K562 (cell line): ENCODE data around the gene HOXD12. TPM values are rescaled to one million over a fixed set of nuclear protein-coding genes. Genes with fewer than 3 reads are reported as not detected.

Experiments used
- ATAC-seq: fragments of 200-7000 bp; cut with Tn5 transposase; 3 replicates; pipeline ENCODE4 v1.9.1; 2020; ENCODE audit warnings: moderate library complexity
- BruUV-seq: library from RNA; stranded (reverse); fragments of 400-500 nt; replicated peaks from 2 replicates; lab custom pipeline; 2021; lab: Mats Ljungman, UMichigan
- CTCF ChIA-PET: fragments of 300-600 bp; formaldehyde crosslinking; extraction: SDS; loops from one replicate; lab custom pipeline; 2021; ENCODE audit warnings: low intra/inter-chr PET ratio; lab: Yijun Ruan, JAX
- POLR2A ChIA-PET: fragments of 300-600, 350-650 bp; sonication (Branson Sonifier 250); formaldehyde crosslinking; extraction: SDS; loops from one replicate; lab custom pipeline; 2021; ENCODE audit warnings: antibody characterized with exemption, inconsistent platforms; lab: Yijun Ruan, JAX
- DNase-seq, 4 experiments: peaks; one replicate each; pipeline versions ENCODE4 v3.0.0 to v3.0.0-alpha.2; 2011 to 2018; ENCODE audit warnings: low spot score in 3 of 4, mixed read lengths in 3 of 4; ENCODE audit errors: extremely low read depth in 1 of 4
- FAIRE-seq: peaks from 2 replicates; lab custom pipeline; 2011; peaks lifted over from hg19 to GRCh38; lab: Jason Lieb, UNC
- H2AFZ ChIP-seq: 2 replicates; pipeline ENCODE4 v1.6.0; 2011; ENCODE audit warnings: low read depth, low read length, control low read depth, inconsistent platforms
- H3K27ac ChIP-seq: fragments of 200-600 bp; 3 replicates; pipeline ENCODE4 v1.8.0; 2011; ENCODE audit warnings: low read depth, mild to moderate bottlenecking, control low read depth, inconsistent platforms, low read length, moderate library complexity, mixed read lengths; ENCODE audit errors: extremely low read depth
- H3K27me3 ChIP-seq, 2 experiments: fragments of 300-600 bp in 1 of 2; 2 replicates in 1 of 2; 3 replicates in 1 of 2; pipeline versions ENCODE4 v1.6.0 to v1.8.0; 2011; ENCODE audit warnings: inconsistent platforms in 2 of 2, low read length in 2 of 2, mild to moderate bottlenecking in 1 of 2, mixed read lengths in 1 of 2, moderate library complexity in 1 of 2; ENCODE audit not compliant: control insufficient read depth in 2 of 2, insufficient read depth in 2 of 2
- H3K36me3 ChIP-seq: fragments of 300-600 bp; 3 replicates; pipeline ENCODE4 v1.8.0; 2011; ENCODE audit warnings: mild to moderate bottlenecking, low read length, inconsistent platforms; ENCODE audit not compliant: control insufficient read depth, insufficient read depth
- H3K4me1 ChIP-seq, 2 experiments: fragments of 200-600 bp in 1 of 2; replicated peaks in 1 of 2; 2 replicates in 1 of 2; 3 replicates in 1 of 2; pipeline versions ENCODE4 v1.5.1 to v1.8.0; 2011; ENCODE audit warnings: inconsistent platforms in 2 of 2, low read length in 2 of 2, mild to moderate bottlenecking in 1 of 2, mixed read lengths in 1 of 2, moderate library complexity in 1 of 2; ENCODE audit not compliant: control insufficient read depth in 2 of 2, insufficient read depth in 2 of 2
- H3K4me2 ChIP-seq: 2 replicates; pipeline ENCODE4 v1.6.1; 2011; ENCODE audit warnings: low read length, control low read depth, inconsistent platforms, mixed read lengths; ENCODE audit not compliant: insufficient read depth
- H3K4me3 ChIP-seq: fragments of 200-600 bp; sonication (generic), shearing (Covaris generic); 2 replicates; pipeline ENCODE4 v1.5.1; 2016; ENCODE audit warnings: control low read depth, inconsistent platforms
- H3K79me2 ChIP-seq: fragments of 200-600 bp; 3 replicates; pipeline ENCODE4 v1.8.0; 2011; ENCODE audit warnings: low read length, inconsistent platforms; ENCODE audit not compliant: control insufficient read depth, insufficient read depth
- H3K9ac ChIP-seq, 2 experiments: 2 replicates each; pipeline versions ENCODE4 v1.6.0 to v1.6.1; 2011; ENCODE audit warnings: low read depth in 2 of 2, low read length in 2 of 2, control low read depth in 1 of 2, inconsistent platforms in 1 of 2, mild to moderate bottlenecking in 1 of 2, mixed read lengths in 1 of 2; ENCODE audit not compliant: insufficient read depth in 1 of 2
- H3K9me1 ChIP-seq: one replicate; pipeline ENCODE4 v1.6.0; 2011; ENCODE audit warnings: inconsistent platforms, mild to moderate bottlenecking, low read length, moderate library complexity; ENCODE audit not compliant: control insufficient read depth, insufficient read depth
- H3K9me3 ChIP-seq: replicated peaks from 2 replicates; pipeline ENCODE4 v1.5.1; 2011; ENCODE audit warnings: low read depth, low read length, inconsistent platforms; ENCODE audit not compliant: control insufficient read depth, insufficient read depth
- H4K20me1 ChIP-seq: replicated peaks from 2 replicates; pipeline ENCODE4 v1.6.1; 2011; ENCODE audit warnings: low read length, inconsistent platforms, mixed read lengths; ENCODE audit not compliant: control insufficient read depth, insufficient read depth
- EZH2 ChIP-seq: IDR thresholded peaks from 2 replicates; pipeline ENCODE4 v1.6.1; 2012; ENCODE audit warnings: low read depth, mild to moderate bottlenecking, inconsistent platforms, low read length, borderline replicate concordance
- SMARCB1 ChIP-seq: IDR thresholded peaks from 2 replicates; pipeline ENCODE4 v1.6.1; 2011; ENCODE audit warnings: improper control_type of control experiment, low read depth; ENCODE audit not compliant: insufficient read length
- WGBS: fragments of 100-300 bp; shearing (Covaris generic); methylation state at CpG from one replicate; pipeline ENCODE4 v1.1.6; 2016; ENCODE audit warnings: low coverage, mixed read lengths; ENCODE audit not compliant: insufficient coverage; ENCODE audit errors: missing lambda C conversion rate; 5-methylcytosine and 5-hydroxymethylcytosine counted together
- in situ Hi-C: fragments of 300-500 bp; cut with MboI; formaldehyde crosslinking; loops from 4 replicates; pipeline ENCODE4 v1.15.0; 2018; ENCODE audit warnings: inconsistent platforms, mixed read lengths
- intact Hi-C: fragments of 100-400 bp; cut with micrococcal nuclease; formaldehyde crosslinking; loops from 2 replicates; pipeline ENCODE4 v1.14.2; 2022
- polyA plus RNA-seq, 8 experiments: library from polyadenylated mRNA; depleted of rRNA in 4 of 8; stranded (reverse) in 5 of 8; unstranded in 3 of 8; fragments of >200 nt; fragmentation: Nextera tagmentation in 2 of 8; fragmentation: Illumina TruSeq in 1 of 8; extraction: Ambion mirVana in 2 of 8; extraction: Trizol in 1 of 8; gene quantifications; 2 replicates each; pipeline versions ENCODE4 v1.2.1 to v1.2.3, GENCODE V29; 2011 to 2014; ENCODE audit warnings: inconsistent platforms in 1 of 8, missing spikeins in 1 of 8
- total RNA-seq, 7 experiments: library from RNA; depleted of rRNA in 6 of 7; stranded (reverse); fragments of >200 nt in 6 of 7; fragmentation: Illumina TruSeq in 2 of 7; extraction: Trizol in 2 of 7; gene quantifications; 2 replicates each; pipeline versions ENCODE4 v1.2.1 to v1.2.3, GENCODE V29; 2011 to 2021; ENCODE audit warnings: low replicate concordance in 1 of 7

The HOXD12 gene
- total and polyA plus RNA-seq, 9 of the 15 experiments (the other 6 are each of a cell fraction or from before 2014, with no cell fraction given), result not detected

- no peak overlapping the region for H3K4me2 ChIP-seq
- peaks cover 0 to 19% of the 10 kb centered on the region in 2 experiments; a peak in 2 of 5 replicates for H3K4me1 ChIP-seq
- FAIRE-seq, result no peak
- BruUV-seq, result no TSS peak
- ATAC-seq, result no peak
- peaks cover 69 to 71% of the 10 kb centered on the region in 2 experiments for H3K27me3 ChIP-seq
- H3K9ac ChIP-seq, result no peak overlapping the region
- H3K9me1 ChIP-seq, result no peaks in the 10 kb centered on the region
- no peak for DNase-seq
- POLR2A ChIA-PET, result interaction anchor here (0.6 kb wide), 1 partner anchor 1470 kb away, joined by 3 read pairs; no protein-coding TSS in a partner anchor
- H3K4me3 ChIP-seq, result no peak overlapping the region
- 8% methylated on average over 39 of the region's 40 CpGs for WGBS
- H3K79me2 ChIP-seq, result no peaks in the 10 kb centered on the region
- no peak overlapping the region for H2AFZ ChIP-seq
- CTCF ChIA-PET, result interaction anchor here (1.1 kb wide), 1 partner anchor 1024 kb away, joined by 3 read pairs; no protein-coding TSS in a partner anchor
- intact Hi-C loops (no loop called here), in situ Hi-C loops (no loop called here)
- no peaks in the 10 kb centered on the region for H3K36me3 ChIP-seq
- TF ChIP-seq SMARCB1 (no peak), EZH2 (peak; percentile 82; the same call in 1 of the 2 replicates)
- no peaks in the 10 kb centered on the region for H3K9me3 ChIP-seq
- 0 out of 2 replicates have a peak, but pooled peaks cover 6% of the 10 kb centered on the region for H4K20me1 ChIP-seq
- no peak overlapping the region for H3K27ac ChIP-seq
Measured at GRCh38 chr2:176123411-176124109, 24.0 kb downstream of the HOXD12 start.
